ENCODE results near the gene SLC6A2. TPM values are rescaled to one million over a fixed set of nuclear protein-coding genes. Genes with fewer than 3 reads are reported as not detected.

Gene SLC6A2
- total and polyA plus RNA-seq, 2 of the 13 experiments (the other 11 are each of a cell fraction or from before 2014, with no cell fraction given) = 0.62 to 0.66 TPM

DNA sequence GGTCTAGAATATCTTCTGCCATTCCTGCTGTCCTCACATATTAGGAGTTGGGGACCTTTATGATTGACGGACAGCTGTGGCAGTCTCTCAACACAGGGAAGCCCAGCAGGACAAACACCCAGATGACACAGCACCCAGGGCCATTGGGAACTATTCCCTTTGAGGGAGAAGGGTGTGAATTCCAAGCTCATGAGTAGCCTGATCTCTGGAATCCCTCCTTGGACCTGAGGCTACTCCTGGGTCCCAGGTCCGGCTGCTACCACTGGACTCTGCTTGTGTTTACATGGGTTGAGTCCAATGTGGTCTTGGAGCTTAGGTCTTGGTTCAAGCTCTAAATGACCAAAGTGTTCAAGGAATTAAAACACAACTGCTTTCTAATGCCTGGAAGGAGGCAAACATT is 78.9 kb downstream of the SLC6A2 start:
- Histone ChIP-seq H3K27me3 (ENCODE audit: control insufficient read depth in 1 of 2, insufficient read depth in 2 of 2, low read length in 2 of 2) (peaks cover 0 to 26% of the 10 kb centered on the region in 2 experiments; a peak in 3 of 5 replicates), H3K36me3 (replicated peaks in 1 of 2; ENCODE audit: control insufficient read depth in 1 of 2, insufficient read depth in 2 of 2, low read length in 2 of 2) (no peaks in the 10 kb centered on the region), H3K4me3 (replicated peaks in 1 of 3; ENCODE audit: insufficient read depth in 1 of 3, low read depth in 2 of 3, low read length in 3 of 3) (no peak overlapping the region), H3K9me3 (ENCODE audit: low read length) (no peaks in the 10 kb centered on the region), H2AFZ (ENCODE audit: low read length) (no peak overlapping the region), H4K20me1 (ENCODE audit: insufficient read depth, low read length) (no peaks in the 10 kb centered on the region), H3K4me2 (ENCODE audit: low read depth, low read length) (no peak overlapping the region), H3K4me1 (ENCODE audit: insufficient read depth, low read length) (no peaks in the 10 kb centered on the region), H3K79me2 (ENCODE audit: insufficient read depth, low read length) (no peaks in the 10 kb centered on the region), H3K27ac (ENCODE audit: extremely low read length, insufficient read depth, low read length) (no peak overlapping the region), H3K9ac (ENCODE audit: insufficient read depth, low read depth, low read length) (no peak overlapping the region)
- intact Hi-C loops (cut with micrococcal nuclease; ENCODE audit: unreplicated experiment) = no loop called here
- 27% methylated on average over 2 of the region's 2 CpGs for WGBS (ENCODE audit: low lambda C conversion rate)
- in situ Hi-C loops (cut with HindIII; ENCODE audit: extremely low pct_ligation_motif_present, low pct_unique_long_range_greater_than_20kb) = no loop called here
- BruUV-seq (replicated peaks) = no TSS peak
- FAIRE-seq (no peak), DNase-seq (ENCODE audit: low spot score) (no peak), ATAC-seq (no peak)
- no peak for TF ChIP-seq ZBTB20 (CRISPR knock-in tag; IDR thresholded peaks at IDR 0.05; ENCODE audit: borderline replicate concordance, low read depth)
- TF ChIP-seq ZNF709 (CRISPR knock-in tag; IDR thresholded peaks at IDR 0.05) = no peak
- TF ChIP-seq ONECUT2 (CRISPR knock-in tag; IDR thresholded peaks at IDR 0.05) = no peak
- TF ChIP-seq, protein P1, sequence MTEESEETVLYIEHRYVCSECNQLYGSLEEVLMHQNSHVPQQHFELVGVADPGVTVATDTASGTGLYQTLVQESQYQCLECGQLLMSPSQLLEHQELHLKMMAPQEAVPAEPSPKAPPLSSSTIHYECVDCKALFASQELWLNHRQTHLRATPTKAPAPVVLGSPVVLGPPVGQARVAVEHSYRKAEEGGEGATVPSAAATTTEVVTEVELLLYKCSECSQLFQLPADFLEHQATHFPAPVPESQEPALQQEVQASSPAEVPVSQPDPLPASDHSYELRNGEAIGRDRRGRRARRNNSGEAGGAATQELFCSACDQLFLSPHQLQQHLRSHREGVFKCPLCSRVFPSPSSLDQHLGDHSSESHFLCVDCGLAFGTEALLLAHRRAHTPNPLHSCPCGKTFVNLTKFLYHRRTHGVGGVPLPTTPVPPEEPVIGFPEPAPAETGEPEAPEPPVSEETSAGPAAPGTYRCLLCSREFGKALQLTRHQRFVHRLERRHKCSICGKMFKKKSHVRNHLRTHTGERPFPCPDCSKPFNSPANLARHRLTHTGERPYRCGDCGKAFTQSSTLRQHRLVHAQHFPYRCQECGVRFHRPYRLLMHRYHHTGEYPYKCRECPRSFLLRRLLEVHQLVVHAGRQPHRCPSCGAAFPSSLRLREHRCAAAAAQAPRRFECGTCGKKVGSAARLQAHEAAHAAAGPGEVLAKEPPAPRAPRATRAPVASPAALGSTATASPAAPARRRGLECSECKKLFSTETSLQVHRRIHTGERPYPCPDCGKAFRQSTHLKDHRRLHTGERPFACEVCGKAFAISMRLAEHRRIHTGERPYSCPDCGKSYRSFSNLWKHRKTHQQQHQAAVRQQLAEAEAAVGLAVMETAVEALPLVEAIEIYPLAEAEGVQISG (CRISPR knock-in tag; IDR thresholded peaks at IDR 0.05) = no peak
- TF ChIP-seq, protein P2, sequence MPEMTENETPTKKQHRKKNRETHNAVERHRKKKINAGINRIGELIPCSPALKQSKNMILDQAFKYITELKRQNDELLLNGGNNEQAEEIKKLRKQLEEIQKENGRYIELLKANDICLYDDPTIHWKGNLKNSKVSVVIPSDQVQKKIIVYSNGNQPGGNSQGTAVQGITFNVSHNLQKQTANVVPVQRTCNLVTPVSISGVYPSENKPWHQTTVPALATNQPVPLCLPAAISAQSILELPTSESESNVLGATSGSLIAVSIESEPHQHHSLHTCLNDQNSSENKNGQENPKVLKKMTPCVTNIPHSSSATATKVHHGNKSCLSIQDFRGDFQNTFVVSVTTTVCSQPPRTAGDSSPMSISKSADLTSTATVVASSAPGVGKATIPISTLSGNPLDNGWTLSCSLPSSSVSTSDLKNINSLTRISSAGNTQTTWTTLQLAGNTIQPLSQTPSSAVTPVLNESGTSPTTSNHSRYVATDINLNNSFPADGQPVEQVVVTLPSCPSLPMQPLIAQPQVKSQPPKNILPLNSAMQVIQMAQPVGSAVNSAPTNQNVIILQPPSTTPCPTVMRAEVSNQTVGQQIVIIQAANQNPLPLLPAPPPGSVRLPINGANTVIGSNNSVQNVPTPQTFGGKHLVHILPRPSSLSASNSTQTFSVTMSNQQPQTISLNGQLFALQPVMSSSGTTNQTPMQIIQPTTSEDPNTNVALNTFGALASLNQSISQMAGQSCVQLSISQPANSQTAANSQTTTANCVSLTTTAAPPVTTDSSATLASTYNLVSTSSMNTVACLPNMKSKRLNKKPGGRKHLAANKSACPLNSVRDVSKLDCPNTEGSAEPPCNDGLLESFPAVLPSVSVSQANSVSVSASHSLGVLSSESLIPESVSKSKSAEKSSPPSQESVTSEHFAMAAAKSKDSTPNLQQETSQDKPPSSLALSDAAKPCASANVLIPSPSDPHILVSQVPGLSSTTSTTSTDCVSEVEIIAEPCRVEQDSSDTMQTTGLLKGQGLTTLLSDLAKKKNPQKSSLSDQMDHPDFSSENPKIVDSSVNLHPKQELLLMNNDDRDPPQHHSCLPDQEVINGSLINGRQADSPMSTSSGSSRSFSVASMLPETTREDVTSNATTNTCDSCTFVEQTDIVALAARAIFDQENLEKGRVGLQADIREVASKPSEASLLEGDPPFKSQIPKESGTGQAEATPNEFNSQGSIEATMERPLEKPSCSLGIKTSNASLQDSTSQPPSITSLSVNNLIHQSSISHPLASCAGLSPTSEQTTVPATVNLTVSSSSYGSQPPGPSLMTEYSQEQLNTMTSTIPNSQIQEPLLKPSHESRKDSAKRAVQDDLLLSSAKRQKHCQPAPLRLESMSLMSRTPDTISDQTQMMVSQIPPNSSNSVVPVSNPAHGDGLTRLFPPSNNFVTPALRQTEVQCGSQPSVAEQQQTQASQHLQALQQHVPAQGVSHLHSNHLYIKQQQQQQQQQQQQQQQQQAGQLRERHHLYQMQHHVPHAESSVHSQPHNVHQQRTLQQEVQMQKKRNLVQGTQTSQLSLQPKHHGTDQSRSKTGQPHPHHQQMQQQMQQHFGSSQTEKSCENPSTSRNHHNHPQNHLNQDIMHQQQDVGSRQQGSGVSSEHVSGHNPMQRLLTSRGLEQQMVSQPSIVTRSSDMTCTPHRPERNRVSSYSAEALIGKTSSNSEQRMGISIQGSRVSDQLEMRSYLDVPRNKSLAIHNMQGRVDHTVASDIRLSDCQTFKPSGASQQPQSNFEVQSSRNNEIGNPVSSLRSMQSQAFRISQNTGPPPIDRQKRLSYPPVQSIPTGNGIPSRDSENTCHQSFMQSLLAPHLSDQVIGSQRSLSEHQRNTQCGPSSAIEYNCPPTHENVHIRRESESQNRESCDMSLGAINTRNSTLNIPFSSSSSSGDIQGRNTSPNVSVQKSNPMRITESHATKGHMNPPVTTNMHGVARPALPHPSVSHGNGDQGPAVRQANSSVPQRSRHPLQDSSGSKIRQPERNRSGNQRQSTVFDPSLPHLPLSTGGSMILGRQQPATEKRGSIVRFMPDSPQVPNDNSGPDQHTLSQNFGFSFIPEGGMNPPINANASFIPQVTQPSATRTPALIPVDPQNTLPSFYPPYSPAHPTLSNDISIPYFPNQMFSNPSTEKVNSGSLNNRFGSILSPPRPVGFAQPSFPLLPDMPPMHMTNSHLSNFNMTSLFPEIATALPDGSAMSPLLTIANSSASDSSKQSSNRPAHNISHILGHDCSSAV (CRISPR knock-in tag; IDR thresholded peaks at IDR 0.05; ENCODE audit: borderline replicate concordance) = no peak
- CTCF ChIA-PET (ENCODE audit: low intra/inter-chr PET ratio, low total read pairs) = no interaction called here
- POLR2A ChIA-PET = no interaction called here
